Psoas muscle (tissue), 8 donors: Measurements from ENCODE around the gene TADA2B. TPM values are rescaled to one million over a fixed set of nuclear protein-coding genes. Genes with fewer than 3 reads are reported as not detected.
A peak's percentile ranks its signal among the peaks of the same experiment; 100 is the strongest.

Experiments
- ATAC-seq, 4 donors: fragments of 200-7000 bp; cut with Tn5 transposase; one replicate each; pipeline ENCODE4 v1.9.1; 2020; ENCODE audit warnings: moderate library complexity in 3 of 4, mild to moderate bottlenecking in 2 of 4
- DNase-seq, 2 donors: peaks; one replicate each; pipeline ENCODE4 v3.0.0-alpha.2; 2020
- H3K27ac ChIP-seq: fragments of 200-600 bp; one replicate; pipeline ENCODE4 v1.8.0; 2022
- H3K27me3 ChIP-seq, 3 donors: fragments of 200-600 bp in 1 of 3; one replicate each; pipeline versions ENCODE4 v1.6.1 to v1.8.0; 2013 to 2022; ENCODE audit warnings: low read length in 2 of 3, mild to moderate bottlenecking in 2 of 3, moderate library complexity in 1 of 3; ENCODE audit not compliant: insufficient read depth in 3 of 3
- H3K36me3 ChIP-seq, 2 donors: fragments of 200-600 bp in 1 of 2; one replicate each; pipeline versions ENCODE4 v1.6.1 to v1.8.0; 2013 to 2022; ENCODE audit warnings: low read depth in 1 of 2, mild to moderate bottlenecking in 1 of 2, moderate library complexity in 1 of 2; ENCODE audit not compliant: insufficient read depth in 1 of 2
- H3K4me1 ChIP-seq: fragments of 200-600 bp; one replicate; pipeline ENCODE4 v1.8.0; 2022
- H3K4me3 ChIP-seq: fragments of 200-600 bp; one replicate; pipeline ENCODE4 v1.8.0; 2022; ENCODE audit warnings: mild to moderate bottlenecking
- H3K9me3 ChIP-seq: fragments of 200-600 bp; one replicate; pipeline ENCODE4 v1.8.0; 2022
- WGBS, 3 donors: extraction: QIAGEN DNeasy Blood & Tissue Kit; methylation state at CpG; one replicate each; pipeline versions ENCODE4 v1.1.6 to v1.1.7; 2013; 5-methylcytosine and 5-hydroxymethylcytosine counted together
- intact Hi-C, 2 donors: fragments of 100-400 bp; cut with DNase I; formaldehyde crosslinking; loops; one replicate each; pipeline versions ENCODE4 v1.11.0 to v1.14.2; 2022
- polyA plus RNA-seq, 3 donors: library from polyadenylated mRNA; stranded (reverse); fragments of 200-250 nt; gene quantifications; one replicate each; pipeline ENCODE4 v1.2.3, GENCODE V29; 2013
- total RNA-seq, 4 donors: library from RNA; stranded (reverse); fragmentation: NEBNext Ultra II Directional in 2 of 4; extraction: Animal tissue kit (Norgen Biotek cat#: 25700) in 2 of 4; gene quantifications; one replicate each; pipeline versions ENCODE4 v1.2.1 to v1.2.4, GENCODE V29; 2021 to 2023
- TF ChIP-seq, protein P1 (sequence below): fragments of 200-600 bp; IDR thresholded peaks from one replicate; pipeline ENCODE4 v1.8.0; 2022; ENCODE audit warnings: antibody characterized with exemption
- donor health status: healthy with polysubstance abuse.
- donor health status: DM: no; HTN: no; CAD: no; lungs with moderate emphysema.
- donor health status: Bipolar disorder and iron deficiency.
- donor health status: healthy.
- donor health status: DM: yes; HTN: yes; CAD: no.
- donor health status: DM: no; HTN: no; CAD: no.
- donor health status: DM: no; HTN: no; CAD: no.
- donor health status: DM: yes; HTN: yes; CAD: no.

Gene TADA2B
- total and polyA plus RNA-seq, 7 donors = 21.0 to 70.3 (median 47.0) TPM

DNA sequence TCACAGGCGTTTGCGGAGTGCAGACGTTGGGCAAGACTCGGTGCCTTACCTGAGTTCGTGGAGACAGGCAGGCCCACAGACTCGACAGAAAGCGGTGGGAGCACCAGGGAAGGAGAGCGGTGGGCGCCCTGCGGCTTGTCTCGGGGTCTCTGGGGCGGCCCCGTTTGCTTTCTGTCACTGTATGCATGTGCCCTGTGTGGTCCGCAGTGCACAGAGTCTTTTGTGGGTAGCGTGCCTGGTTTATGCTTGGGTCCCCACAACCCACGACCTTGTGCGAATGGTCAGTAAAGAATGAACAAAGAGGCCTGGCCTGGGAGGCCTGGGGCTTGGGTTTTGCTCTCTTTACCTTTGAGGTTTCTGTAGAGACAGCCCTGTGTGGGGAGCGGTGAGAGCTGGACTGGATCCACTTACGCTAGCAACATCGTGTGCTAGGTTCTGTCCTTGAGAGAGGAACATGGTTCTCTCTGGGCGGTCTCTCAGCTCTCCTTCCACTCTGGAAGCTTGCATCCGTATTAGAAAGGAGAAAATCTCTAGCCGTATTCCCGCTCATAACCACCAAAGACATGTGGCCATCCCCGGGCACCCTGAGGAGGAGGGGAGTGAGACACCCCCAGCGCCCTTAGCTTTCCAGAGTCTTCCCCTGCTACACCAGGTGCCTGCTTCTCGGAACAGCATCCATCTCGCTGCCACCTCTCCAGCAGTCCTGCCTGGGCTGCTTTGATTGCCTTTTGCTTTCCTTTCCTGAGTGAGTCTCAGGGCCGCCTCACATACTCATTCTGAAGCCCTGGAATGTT lies 1.2 kb downstream of the TADA2B start:
- intact Hi-C loops = loop anchor here in 1 of 2 donors (5.0 kb wide), 1 partner anchor 57 kb away; no protein-coding TSS in a partner anchor
- H3K27me3 ChIP-seq = no peaks in the 10 kb centered on the region
- peaks cover 51% of the 10 kb centered on the region for H3K4me1 ChIP-seq
- peak in 1 of 4 donors; percentile 31 for ATAC-seq
- 10 to 15% (median 10%) methylated on average over 29 of the region's 29 CpGs for WGBS, 3 donors
- H3K4me3 ChIP-seq = peak overlapping the region; percentile 99
- peak overlapping the region; percentile 94 for H3K27ac ChIP-seq
- no peaks in the 10 kb centered on the region for H3K9me3 ChIP-seq
- no peak for DNase-seq
- TF ChIP-seq, protein P1, sequence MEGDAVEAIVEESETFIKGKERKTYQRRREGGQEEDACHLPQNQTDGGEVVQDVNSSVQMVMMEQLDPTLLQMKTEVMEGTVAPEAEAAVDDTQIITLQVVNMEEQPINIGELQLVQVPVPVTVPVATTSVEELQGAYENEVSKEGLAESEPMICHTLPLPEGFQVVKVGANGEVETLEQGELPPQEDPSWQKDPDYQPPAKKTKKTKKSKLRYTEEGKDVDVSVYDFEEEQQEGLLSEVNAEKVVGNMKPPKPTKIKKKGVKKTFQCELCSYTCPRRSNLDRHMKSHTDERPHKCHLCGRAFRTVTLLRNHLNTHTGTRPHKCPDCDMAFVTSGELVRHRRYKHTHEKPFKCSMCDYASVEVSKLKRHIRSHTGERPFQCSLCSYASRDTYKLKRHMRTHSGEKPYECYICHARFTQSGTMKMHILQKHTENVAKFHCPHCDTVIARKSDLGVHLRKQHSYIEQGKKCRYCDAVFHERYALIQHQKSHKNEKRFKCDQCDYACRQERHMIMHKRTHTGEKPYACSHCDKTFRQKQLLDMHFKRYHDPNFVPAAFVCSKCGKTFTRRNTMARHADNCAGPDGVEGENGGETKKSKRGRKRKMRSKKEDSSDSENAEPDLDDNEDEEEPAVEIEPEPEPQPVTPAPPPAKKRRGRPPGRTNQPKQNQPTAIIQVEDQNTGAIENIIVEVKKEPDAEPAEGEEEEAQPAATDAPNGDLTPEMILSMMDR = no peak
- H3K36me3 ChIP-seq = no peaks in the 10 kb centered on the region

DNA sequence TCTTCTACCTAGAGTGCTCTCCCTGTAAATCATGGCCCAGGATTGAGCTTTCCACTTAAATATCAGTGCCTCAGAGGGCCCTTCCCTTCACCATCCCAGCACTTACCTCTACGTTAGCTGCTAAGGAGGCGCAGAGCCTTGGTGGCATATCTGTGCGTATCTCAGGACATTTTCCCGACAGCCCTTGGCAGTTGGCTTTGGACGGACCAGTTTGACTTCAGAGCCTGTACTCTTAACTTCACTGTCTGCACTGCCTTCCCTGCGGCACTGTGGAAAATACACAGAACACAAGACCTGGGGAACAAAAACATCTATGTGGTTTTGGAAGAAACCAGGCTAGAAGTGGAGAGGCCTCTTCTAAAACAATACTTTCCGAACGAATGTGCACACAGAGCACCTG lies 2.4 kb downstream of the TADA2B start:
- ATAC-seq (no peak), DNase-seq (no peak)
- intact Hi-C loops = no loop called here
- Histone ChIP-seq H3K27me3 (no peaks in the 10 kb centered on the region), H3K4me1 (peaks cover 58% of the 10 kb centered on the region), H3K27ac (peak overlapping the region; percentile 94), H3K9me3 (no peaks in the 10 kb centered on the region), H3K36me3 (no peaks in the 10 kb centered on the region), H3K4me3 (peak overlapping the region; percentile 99)
- 49 to 85% (median 60%) methylated on average over 8 of the region's 8 CpGs for WGBS, 3 donors
- TF ChIP-seq, protein P1 = no peak

DNA sequence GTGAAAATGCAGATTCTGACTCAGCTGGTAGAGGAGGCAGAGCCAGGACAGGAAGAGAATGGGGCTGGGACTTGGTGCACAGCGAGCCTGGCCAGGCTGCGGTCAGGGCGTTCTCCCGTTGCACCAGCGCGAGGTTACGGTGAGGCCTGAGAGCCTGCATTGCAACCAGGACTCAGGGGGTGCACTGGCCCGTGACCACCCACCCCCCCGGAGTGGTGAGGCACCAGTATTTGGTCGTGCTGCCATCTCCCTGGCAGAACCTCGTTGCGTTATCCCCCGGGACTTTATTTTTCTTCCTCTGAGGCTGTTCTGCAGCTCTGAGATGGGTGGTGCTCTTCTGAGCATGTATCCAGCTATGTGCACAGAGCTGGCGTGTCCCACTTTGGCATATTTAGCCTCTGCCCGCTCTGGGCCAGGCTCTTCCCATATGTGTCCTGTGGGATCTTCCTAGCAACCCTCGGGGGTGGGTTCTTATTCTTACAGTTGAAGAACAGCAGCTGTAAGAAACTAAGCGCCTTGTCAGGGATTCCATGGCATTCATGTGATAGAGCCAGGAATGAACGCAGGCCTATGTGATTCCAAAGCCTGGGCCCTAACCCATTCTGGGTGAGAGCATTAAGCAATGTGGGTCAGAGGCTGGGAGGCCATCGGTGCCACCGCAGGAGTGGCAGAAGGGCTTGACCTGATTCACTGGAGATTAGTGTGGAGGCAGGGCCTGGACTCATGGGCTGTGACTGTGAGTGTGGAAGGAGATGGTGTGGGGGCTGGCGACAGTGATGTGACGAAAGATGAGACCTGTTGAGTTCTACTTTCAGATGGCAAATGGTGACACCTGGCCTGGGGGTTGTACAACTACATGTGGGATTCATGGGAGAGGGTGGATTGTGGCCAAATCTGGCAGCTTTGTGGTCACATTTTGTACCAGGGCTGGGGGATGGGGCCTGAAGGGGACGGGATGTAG lies 3.1 kb downstream of the TADA2B start:
- ATAC-seq = peak; percentile 15 to 44 (median 22)
- peak overlapping the region; percentile 99 for H3K4me3 ChIP-seq
- no peaks in the 10 kb centered on the region for H3K36me3 ChIP-seq
- no peaks in the 10 kb centered on the region for H3K27me3 ChIP-seq
- no peaks in the 10 kb centered on the region for H3K9me3 ChIP-seq
- peaks cover 61% of the 10 kb centered on the region for H3K4me1 ChIP-seq
- peak overlapping the region; percentile 94 for H3K27ac ChIP-seq
- WGBS, 3 donors = 31 to 64% (median 33%) methylated on average over 23 of the region's 23 CpGs
- TF ChIP-seq, protein P1 = no peak
- intact Hi-C loops = no loop called here
- peak in 1 of 2 donors; percentile 40 for DNase-seq

DNA sequence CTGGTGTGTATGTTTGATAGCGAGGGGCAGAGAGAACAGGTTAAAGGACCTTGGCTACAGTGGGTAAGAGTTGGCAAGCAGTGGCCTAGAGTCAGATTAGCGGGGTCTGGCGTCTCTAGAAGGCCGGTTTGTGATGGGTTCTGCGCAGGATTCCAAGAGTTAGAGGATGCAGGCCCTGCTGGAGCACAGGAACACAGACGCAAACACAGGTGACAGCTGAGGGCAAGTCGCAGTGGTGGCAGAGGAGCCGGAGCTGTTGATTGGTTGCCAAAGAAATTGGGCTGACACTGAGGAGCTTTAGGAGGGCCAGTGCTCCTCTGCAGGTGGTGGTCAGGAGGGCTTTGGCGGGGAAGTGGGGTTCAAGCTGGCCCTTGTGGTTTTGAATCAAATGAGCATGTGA lies 3.8 kb downstream of the TADA2B start:
- H3K27me3 ChIP-seq = no peaks in the 10 kb centered on the region
- ATAC-seq (no peak), DNase-seq (no peak)
- H3K4me1 ChIP-seq = peaks cover 60% of the 10 kb centered on the region
- H3K9me3 ChIP-seq = no peaks in the 10 kb centered on the region
- peak overlapping the region; percentile 94 for H3K27ac ChIP-seq
- TF ChIP-seq, protein P1 = no peak
- intact Hi-C loops = no loop called here
- 56 to 81% (median 63%) methylated on average over 9 of the region's 9 CpGs for WGBS, 3 donors
- no peaks in the 10 kb centered on the region for H3K36me3 ChIP-seq
- H3K4me3 ChIP-seq = peak overlapping the region; percentile 99
